ENCODE results near the gene SLC6A6.

Gene SLC6A6

DNA sequence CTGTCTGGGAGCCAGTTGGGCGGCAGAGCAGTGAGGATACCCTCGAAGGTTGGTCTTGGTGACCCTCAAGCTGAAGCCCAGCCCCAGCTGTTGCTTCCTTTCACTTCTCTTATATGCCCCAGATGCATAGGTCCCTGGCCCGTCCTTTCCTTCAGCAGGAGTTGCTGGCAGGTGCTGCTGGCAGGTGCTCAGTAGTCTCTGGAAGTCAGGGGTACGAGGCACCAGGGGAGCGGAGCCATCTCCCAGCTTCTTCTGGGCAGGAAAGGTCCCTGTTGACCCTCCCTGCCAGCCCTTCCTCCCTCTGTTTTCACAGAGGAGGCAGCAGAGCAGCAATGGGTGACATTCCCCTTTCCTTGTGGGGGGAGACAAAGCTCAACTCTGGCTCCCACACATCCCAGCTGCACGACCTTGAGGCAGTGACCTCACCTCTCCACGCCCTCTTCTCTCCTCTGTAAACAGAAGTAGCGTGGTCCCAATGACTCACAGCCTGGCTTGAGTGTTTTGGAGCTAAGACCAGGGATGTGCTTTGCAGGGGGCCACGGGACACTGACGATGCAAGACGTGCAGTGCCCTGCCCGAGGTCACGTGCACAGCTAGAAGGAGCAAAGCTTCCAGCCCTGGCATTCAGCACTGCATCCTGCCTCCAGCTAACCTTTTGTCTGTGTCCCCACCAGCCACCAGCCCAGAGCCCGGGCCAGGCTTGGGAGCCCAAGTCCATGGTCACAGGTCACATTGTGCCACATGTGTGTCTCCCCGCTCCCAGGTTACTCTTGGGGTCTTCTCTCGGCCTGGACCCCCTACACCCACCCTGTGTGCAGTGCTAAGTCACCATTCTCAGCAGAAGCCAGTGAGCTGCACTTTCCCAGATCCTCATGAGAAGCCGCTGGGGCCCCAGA, 49.7 kb downstream of the SLC6A6 start:
- in situ Hi-C loops (cut with MboI; ENCODE audit: low sequenced_read_pairs), result no loop called here

DNA sequence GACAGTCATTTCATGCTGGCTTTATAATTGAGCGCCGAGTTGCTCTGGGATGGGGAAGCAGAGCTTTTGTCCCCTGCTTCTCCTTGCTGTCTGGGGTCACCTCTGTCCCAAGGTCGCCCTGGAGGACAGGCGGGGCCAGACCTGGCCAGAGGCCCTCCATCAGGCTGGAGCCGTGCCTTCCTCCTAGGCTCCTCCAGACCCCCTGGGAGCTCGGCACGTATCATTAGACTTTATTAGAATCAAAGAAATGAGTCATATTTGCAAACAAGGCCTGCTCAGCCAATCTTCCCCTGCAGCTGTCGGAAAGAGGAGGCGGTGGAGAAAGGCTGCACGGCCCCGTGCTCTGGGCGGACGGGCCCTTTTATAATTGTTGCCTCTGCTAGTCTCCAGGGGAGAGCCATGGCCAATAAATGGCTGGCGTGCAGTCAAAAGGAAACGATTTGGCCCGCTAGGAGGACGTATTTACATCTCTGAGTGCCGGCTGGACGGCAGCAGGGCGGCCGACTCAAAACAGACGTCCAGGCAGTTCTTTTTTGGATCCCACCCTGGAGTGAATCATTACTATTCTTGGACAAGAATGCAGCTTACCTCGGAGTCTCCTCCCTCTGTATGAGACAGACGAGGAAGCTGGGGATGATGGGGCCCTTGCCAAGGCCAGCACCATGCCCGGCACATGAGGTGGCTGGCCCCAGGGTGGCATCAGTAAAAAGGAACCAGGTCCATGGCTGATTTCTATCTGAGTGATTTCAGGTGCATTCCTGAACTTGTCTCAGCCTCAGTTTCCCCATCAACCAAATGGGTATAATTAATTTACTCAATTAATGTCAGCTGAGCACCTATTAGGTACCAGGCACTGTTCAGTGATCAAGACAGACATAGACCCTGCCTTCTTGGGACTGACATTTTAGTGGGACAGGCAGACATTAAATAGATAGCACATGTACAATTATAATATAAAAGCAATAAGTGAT, 50.6 kb downstream of the SLC6A6 start:
- in situ Hi-C loops (cut with MboI; ENCODE audit: low sequenced_read_pairs), result no loop called here

DNA sequence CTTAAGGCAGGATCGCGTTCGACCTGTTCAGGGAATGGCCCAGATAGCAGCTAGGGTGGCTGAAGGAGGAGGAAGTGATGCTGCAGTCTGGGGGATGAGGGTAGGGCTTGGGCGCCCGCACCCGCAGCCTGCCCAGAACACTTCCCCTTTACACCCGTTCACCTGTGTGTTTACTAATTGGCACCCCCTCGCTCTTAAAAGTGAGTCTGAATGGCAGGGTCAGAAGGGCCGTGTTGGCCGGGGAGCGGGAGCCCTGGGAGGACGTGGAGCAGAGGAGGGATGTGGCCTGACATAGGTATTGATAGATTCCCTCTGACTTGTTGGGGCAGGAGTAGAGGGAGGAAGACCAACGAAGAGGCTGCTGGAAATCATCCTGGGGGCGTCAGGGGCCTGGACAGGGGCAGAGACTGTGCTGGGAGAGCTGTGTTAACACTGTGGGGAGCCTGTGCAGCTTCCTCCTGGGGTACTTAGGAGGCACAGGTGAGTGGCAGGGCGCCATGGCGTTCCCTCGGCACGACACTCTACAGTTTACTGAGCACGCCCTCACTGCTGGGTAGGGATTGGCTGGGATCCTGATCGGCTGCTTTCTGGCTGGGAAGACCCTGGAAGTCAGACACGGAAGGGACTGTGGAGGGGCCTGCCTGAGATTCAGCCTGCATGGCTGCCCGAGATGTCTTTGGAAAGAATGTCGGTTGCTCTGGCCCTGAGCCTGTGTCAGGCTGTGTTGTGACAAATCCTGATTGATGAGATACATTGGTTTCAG, 51.7 kb downstream of the SLC6A6 start:
- in situ Hi-C loops (cut with MboI; ENCODE audit: low sequenced_read_pairs), result no loop called here

DNA sequence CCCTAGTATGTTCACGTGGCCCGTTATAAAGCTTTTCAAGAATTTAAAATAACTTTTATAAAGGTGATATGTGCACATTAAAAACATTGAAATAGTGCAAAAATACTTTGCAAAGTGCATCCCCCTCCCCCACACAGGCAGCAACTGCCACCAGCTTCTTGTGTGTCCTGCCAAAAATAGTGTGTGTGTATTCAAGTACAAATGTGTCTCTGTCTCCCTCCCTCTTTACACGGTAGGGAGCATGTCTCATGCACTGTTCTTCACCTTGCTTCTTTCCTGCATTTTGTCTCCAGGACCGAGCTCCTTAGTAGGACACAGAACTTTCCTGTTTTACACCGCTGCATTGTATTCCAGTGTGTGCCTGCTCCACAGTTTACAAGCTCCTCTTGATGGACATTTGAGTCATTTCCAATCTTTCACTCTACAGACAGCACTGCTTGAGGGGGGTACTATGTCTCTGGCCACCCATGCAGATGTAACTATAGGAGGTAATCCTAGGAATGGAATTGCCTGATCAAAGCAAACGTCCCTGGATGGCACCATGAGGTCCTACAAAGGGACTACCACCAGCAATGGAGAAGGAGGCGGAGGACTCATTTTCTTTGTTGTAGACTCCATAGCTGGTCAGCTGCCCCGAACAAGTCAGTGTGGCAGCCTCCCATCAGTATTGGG, 52.4 kb downstream of the SLC6A6 start:
- in situ Hi-C loops (cut with MboI; ENCODE audit: low sequenced_read_pairs), result no loop called here

DNA sequence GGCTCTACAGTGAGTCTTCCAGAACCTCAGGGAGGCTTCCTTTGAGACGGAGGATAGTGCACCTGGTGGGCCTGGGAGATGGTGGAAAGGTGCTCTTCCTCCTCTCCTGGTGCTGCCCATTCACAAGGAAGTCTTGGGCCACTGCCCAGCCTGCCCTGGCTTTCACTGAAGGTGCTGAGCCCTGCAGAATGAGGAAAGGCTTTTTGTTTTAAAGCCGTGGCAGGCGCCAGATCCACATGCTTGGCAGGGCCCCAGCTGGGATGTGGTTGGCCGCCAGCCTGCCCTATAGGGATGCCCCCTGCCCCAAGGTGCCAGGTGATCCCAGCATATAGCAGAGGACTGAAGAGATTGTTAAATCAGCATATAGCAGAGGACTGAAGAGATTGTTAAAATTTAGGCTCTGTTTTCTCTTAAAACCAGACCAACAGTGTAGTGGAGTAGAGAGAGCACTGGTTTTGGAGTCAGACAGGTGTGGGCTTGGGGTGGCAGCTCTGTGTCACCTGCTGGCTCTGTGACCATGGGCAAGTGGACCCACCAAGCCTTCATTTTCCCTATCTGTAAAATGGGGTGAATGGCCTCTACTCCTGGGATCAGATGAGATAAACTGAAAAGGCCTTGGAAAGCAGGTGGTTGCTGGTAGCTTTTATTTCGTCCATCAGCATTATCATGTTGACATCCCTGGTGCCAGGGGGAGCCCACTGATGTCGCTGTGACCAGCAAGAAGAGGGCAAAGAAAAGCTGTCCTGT, 53.3 kb downstream of the SLC6A6 start:
- in situ Hi-C loops (cut with MboI; ENCODE audit: low sequenced_read_pairs), result no loop called here

DNA sequence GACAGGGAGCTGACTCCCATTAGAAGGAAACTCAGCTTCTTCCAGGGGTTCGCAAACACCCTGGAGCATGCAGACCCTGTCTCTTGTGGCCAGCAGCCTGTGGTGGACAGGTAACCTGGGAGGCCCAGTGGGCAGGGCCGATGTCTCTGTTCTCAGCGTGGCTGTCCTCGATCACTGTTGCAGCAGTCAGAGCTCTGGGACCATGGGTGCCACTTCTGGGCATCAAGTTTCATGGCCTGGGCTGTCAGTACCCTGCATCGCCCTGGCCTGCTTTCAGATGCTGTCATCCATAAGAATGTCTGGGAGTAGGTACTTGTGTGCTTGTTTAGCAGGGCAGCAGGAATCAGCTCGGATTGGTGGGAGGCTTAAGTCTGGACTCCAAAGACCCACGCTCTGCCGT, 54.4 kb downstream of the SLC6A6 start:
- in situ Hi-C loops (cut with MboI; ENCODE audit: low sequenced_read_pairs), result no loop called here

DNA sequence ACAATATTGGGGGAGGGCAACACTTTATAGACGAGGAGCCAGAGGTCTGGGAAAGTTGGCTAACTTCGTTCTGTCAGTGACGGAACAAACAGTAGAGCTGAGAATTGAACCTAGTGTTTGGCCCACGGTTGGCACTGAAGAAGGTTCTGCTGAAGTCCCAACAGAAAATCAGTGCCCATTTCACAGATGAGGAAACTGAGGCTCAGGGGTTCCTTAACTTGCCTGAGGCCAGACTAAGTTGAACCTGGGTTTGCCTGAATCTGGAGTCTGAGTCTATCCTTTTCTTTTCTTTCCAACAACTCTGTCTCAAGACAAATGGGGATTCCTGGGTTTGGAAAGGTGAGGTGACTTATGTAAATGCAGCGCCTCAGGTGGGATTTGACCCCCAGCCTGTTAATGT, 55.1 kb downstream of the SLC6A6 start:
- in situ Hi-C loops (cut with MboI; ENCODE audit: low sequenced_read_pairs), result no loop called here

DNA sequence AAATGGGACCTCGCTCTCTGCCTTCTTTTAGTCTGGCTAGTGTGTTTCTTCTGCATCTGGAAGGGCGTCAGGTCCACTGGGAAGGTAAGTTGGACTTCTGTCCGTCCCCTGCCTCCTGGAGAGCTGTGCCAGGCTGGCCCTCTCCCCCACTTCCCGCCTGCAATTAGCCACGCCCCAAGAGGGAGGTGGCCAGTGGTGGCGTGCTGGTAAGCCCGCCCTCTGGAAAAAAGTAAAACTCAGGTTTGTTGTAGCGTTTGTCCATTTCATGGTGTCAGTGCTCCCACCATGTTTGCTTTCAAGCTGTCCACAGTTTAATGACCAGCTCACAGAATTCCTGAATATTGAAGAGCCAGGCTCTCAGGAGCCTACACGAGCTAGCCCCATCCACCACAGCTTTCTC, 55.6 kb downstream of the SLC6A6 start:
- in situ Hi-C loops (cut with MboI; ENCODE audit: low sequenced_read_pairs), result no loop called here

DNA sequence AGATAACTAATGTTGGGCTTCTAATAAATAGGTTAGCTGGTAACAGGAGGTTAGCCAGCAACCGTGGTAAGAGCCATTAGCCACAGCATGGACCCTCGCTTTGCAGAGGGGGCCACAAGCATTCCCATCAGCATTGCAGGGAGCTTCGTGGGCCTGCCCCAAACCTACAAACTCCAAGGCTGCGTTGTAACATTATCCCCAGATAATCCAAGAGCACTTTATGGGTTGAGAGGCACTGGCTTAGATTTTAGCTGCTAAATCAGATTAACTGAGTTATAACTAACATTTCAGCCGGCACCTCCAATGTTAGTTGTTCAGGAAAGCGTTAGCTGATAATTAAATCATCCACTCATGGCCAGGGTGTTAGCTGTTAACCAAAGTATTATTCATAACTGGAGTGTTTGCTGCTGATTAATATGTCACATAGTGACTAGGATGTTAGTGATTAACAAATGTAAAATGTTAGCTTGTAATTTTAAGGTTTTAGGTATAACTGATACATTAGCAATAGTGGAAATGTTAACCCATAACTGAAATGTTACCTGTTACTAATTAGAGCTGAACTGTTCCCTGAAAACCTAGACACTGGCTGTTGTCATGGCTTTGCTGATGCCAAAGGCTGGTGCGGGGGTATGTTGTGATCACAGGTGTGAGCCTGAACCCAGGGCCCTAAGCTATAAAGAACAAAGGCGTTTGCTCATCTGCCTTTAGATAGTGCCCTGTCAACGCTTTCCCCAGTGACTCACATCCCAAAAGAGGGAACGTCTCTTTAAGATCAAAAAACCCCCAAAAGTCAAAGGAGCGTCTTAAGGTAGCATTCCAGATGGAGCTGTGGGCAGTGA, 56.2 kb downstream of the SLC6A6 start:
- in situ Hi-C loops (cut with MboI; ENCODE audit: low sequenced_read_pairs), result no loop called here

DNA sequence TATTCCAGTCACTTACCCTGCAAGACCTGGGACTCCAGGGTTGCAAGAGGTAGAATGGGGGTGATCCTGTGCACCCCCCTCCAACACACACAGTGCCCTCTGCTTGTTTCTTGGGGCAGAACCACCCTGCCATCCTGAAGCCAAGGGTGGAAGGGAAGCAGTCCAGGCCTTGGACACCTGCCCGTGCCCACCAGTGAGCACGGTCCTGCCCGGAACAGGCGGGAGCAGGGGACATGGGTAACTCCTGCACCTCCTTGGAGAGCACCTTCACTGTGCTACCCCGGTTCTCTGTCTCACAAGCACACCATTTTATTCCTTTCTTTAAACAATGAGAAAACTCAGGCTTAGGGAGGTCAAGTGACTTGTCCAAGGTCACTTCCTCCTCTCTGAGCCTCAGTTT, 57.0 kb downstream of the SLC6A6 start:
- in situ Hi-C loops (cut with MboI; ENCODE audit: low sequenced_read_pairs), result no loop called here

DNA sequence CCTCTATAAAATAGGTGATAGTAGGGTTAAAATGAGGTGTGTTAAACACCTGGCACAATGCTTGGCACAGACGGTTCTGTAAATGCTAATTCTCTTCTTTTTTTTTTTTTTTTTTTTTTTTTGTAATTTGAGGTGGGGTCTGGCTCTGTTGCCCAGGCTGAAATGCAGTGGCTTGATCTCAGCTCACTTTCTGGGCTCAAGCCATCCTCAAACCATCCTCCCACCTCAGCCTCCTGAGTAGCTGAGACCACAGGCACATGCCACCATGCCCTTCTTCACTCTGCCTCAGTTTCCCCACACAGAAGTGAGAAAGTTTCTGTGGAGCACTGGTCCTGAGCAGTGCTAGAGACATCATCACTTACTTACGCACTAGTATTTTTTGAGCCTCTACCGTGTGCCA, 57.4 kb downstream of the SLC6A6 start:
- in situ Hi-C loops (cut with MboI; ENCODE audit: low sequenced_read_pairs), result no loop called here

DNA sequence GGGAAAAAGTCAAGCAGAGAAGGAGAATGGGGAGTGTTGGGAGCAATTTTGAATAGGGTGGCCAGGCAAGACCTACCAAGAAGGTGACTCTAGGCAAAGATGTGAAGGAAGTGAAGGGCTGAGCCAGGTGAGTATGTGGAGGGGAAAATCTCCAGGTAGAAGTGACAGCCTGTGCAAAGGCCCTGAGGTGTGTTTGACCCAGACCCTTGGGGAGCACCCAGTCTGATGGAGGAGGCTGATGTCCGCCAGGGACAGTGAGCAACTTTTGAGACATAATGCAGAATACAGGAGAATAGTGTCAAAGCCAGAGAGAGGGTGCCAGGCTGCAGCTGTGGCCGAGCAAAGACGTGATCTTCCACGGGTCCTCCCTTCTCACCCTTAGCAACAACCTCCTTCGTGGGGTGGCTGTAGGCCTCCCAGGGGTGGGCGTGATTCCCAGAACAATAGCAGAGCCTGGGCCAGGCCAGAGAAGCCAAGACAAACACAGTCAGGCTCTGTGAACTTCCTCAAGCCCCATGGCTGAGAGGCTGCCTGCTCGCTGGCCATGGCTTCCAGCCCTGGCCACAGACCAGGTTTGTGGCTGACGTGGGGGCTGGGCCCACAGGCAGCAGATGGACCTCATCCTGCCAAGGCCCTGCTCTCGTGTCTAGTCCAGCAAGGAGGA, 58.1 kb downstream of the SLC6A6 start:
- in situ Hi-C loops (cut with MboI; ENCODE audit: low sequenced_read_pairs), result no loop called here

DNA sequence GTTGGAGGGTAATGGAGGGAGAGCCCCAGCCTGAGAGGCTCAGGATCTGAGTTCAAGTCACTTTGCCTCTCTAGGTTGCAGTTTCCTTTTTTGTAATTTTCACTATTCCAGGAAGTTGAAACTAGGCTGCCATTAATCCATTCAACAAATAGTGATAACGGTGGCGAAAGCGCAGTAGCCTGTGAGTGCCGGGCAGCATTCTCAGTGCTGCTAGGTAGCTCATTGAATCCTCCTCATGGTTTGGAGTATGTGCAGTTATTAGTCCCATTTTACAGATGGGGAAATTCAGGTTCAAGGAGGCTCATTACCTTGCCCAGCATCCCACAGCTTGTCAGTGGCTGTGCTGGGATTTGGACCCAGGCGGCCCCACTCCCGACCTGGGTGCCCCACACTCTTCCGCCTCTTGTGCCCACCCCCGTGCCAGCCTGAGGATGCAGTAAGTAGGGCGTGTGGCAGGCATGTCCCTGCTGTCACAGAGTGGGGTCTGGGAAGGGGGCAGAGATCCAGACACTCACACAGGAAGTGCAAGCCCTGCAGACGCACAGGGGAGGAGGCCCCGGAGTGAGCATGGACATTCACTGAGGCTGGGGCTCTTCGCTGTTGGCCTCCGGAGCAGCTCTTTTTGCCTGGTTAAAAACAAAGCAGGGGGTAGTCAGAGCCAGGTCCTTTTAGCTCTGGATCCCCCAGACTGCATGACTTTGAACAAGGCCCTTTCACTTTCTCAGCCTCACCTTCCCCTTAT, 58.8 kb downstream of the SLC6A6 start:
- in situ Hi-C loops (cut with MboI; ENCODE audit: low sequenced_read_pairs), result no loop called here

DNA sequence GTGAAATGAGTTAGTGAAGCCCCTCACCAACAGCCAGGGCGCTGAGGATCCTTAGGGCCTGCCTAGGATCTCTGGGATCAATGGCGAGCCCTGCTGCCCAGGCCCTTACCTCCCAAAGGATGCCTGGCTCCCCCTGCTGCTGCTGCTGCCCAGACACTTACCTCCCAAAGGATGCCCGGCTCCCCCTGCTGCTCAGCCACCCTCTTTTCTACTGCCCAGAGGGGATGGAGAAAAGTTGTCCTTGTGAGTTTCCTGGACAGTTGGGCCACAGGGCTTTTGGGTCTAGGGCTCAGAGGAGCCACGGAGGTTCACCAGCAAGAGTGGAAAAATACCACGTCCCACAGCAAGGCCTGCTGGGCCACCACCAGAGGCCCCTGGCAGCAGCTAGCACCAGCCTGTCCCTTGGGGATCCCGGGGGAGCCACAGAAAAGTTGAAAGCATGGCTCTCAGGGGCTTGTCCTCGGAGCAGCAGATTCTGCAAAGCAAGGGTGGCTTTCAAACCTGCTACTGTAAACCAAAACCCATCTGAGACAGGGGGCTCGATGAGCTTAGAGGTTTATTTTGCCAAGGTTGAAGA, 59.4 kb downstream of the SLC6A6 start:
- in situ Hi-C loops (cut with MboI; ENCODE audit: low sequenced_read_pairs), result no loop called here

DNA sequence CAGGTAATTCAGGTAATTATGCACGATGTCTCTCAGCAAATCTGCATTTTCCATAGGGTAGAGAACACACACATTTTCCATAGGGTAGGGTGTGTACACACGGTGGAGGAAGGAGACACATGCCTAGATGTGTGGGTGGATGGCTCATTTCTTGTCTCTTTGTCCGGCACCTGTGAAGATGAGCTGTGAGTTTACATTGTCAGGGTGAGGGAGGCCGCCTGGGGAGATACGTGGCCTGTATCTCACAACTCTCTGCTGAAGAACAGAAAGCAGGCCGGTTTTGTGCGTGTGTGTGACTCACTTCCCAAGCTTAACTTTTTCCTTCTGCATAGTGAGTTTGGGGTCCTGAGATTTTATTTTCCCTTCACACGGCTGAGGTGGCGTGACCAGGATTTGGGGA, 60.3 kb downstream of the SLC6A6 start:
- in situ Hi-C loops (cut with MboI; ENCODE audit: low sequenced_read_pairs), result no loop called here

DNA sequence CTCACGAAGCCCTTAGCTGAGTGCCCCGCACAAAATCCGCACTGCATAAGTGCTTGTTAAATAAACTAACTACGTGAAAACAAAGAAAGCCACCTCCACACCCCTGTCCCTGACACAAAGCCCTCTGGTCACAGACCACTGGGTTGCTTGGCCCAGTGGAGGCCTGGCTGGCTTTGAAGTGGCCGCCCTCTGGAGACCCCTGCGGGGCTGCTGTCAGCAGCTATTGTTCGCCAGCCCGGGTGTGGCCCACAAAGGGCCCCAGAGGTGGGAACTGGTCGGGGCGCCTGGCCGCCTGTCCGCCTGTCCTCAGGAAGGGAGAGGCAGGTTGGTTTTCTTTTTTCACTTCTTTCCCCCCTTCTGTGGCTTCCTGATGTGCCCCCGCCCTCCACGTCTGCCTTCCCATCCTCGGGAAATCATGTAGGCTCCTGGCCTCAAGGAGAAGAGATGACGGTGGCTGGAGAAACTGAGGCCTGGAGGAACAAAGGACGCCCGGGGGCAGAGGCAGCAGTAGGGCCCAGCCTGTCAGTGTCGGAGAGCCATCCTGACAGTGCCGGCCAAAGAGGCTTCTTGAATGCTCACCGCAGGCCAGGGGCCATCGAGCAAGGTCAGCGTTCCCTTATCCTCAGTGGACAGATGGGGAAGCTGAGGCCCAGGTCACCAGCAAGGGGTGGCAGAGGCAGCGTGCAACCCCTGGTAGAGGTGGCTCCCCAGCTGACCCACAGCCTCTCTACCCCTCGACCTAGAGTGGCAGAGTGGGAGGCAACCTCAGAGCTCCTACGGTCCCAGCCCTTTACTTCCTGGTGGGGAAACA, 61.1 kb downstream of the SLC6A6 start:
- in situ Hi-C loops (cut with MboI; ENCODE audit: low sequenced_read_pairs), result no loop called here

DNA sequence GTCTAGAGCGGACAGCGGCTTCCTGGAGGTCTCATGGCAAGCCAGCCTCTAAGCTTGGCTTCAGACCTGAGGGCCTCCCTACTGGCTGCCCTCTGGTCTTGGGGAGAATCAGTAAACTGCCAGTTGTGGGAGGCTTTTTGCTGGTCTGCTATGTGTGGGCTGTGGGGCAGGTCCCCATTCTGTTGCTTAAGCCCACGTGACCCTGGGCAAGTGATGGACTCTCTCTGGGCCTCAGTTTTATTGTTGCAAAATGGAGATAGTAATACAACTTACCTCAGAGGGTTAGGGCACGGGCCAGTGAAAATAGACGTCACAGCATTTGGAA, 61.7 kb downstream of the SLC6A6 start:
- in situ Hi-C loops (cut with MboI; ENCODE audit: low sequenced_read_pairs), result no loop called here
